ENCODE measurements around the gene SEPTIN12. TPM values are rescaled to one million over a fixed set of nuclear protein-coding genes. Genes with fewer than 3 reads are reported as not detected.

SEPTIN12 gene
- total RNA-seq, 4 donors from 2014 or later = not detected

DNA sequence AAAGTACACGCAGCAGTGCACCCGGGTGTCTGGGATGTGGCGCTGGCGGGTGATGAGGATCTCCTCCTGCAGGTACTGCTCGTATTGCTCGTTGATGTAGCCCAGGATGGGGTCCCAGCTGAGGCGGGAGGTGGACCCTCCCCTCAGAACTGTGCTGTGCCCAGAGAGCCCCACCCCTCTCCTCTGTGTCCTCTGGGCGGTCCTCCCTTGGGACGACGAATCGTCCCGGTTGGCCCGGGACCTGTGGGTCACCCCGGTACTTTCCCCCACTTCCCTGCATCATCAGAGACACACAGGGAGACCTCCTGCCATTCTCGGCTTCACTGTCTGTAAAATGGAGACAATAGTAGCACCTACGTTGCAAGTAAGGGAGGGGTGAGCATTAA, 4.2 kb downstream of the SEPTIN12 start:
- TF ChIP-seq, protein P1, sequence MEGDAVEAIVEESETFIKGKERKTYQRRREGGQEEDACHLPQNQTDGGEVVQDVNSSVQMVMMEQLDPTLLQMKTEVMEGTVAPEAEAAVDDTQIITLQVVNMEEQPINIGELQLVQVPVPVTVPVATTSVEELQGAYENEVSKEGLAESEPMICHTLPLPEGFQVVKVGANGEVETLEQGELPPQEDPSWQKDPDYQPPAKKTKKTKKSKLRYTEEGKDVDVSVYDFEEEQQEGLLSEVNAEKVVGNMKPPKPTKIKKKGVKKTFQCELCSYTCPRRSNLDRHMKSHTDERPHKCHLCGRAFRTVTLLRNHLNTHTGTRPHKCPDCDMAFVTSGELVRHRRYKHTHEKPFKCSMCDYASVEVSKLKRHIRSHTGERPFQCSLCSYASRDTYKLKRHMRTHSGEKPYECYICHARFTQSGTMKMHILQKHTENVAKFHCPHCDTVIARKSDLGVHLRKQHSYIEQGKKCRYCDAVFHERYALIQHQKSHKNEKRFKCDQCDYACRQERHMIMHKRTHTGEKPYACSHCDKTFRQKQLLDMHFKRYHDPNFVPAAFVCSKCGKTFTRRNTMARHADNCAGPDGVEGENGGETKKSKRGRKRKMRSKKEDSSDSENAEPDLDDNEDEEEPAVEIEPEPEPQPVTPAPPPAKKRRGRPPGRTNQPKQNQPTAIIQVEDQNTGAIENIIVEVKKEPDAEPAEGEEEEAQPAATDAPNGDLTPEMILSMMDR (IDR thresholded peaks at IDR 0.05) = no peak
- DNase-seq (ENCODE audit: low spot score) (no peak), ATAC-seq (ENCODE audit: low FRiP score) (no peak)

DNA sequence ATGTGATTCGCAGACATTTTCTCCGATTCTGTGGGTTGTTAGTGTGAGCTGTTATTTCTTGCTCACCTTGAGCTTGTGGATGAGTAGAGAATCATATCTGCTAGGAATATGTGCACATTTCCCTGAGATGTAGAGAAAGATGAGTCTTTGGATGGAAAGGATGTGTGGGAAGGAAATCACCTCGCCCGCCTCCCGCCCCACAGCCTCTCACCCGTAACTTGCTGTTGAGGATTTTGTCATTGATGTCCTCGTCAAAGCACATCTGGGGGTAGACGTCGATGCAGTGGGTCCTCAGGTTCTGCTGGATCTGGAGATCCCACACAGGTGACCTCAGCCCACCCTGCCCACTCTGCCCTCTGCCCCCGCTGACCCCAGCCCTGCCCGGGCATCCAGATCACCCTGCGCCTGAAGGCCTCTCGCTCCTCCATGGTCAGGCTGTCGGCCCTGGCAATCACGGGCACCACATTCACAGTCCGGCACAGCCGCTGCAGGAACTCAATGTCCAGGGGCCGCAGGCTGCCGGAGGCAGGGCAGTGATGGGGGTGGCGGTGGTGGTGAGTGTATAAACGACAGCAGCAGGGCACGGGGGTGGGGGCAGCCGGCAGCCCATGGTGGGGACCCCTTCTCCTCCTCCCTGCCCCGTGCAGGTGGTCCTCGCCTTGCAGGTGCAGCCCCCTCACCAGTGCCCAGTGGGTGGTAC, 4.7 kb downstream of the SEPTIN12 start:
- no peak for DNase-seq (ENCODE audit: low spot score)
- TF ChIP-seq, protein P1 (IDR thresholded peaks at IDR 0.05) = no peak
- ATAC-seq (ENCODE audit: low FRiP score) = no peak

DNA sequence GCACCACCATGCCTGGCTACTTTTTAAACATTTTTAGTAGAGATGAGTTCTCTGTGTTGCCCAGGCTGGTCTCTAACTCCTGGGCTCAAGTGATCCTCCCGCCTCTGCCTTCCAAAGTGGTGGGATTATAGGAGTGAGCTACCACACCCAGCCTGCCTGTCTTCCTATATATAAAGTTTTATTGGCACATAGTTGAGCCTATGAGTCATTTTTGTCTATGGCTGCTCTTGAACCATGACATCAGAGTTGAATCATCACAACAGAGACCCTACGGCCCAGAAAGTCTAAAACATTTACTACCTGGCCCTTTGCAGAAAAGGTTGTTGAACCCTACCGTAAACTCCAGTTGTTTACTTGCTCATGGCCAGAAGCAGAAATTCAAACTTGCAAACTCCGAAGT, 7.9 kb downstream of the SEPTIN12 start:
- TF ChIP-seq, protein P1 (IDR thresholded peaks at IDR 0.05) = no peak
- ATAC-seq (ENCODE audit: low FRiP score) = no peak
- DNase-seq (ENCODE audit: low spot score) = no peak

DNA sequence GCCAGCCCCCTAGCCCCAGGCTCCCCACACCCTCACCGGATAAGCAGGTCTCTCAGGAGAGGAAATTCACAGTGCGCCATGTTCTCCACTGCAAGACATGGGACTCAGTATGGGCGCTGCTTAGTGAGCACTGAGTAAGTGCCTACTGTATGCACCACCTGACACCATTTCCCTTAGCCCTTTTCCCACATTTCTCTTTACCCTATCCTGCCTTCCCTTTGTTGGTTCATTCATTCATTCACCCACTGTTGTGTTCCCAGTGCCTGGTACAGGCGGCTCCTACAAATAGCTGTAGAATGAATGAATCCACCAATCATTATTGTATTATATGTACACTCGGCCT, 10.1 kb downstream of the SEPTIN12 start:
- DNase-seq (ENCODE audit: low spot score) = no peak
- TF ChIP-seq, protein P1 (IDR thresholded peaks at IDR 0.05) = no peak
- no peak for ATAC-seq (ENCODE audit: low FRiP score)

- no peak for DNase-seq (ENCODE audit: low spot score)
- ATAC-seq (ENCODE audit: low FRiP score) = no peak
- TF ChIP-seq, protein P1 (IDR thresholded peaks at IDR 0.05) = no peak
Measured at GRCh38 chr16:4777339-4778049, 10.7 kb downstream of the SEPTIN12 start.

GRCh38 chr16:4776141-4776705, 11.9 kb downstream of the SEPTIN12 start:
- TF ChIP-seq, protein P1 (IDR thresholded peaks at IDR 0.05) = no peak
- DNase-seq (ENCODE audit: low spot score) (no peak), ATAC-seq (ENCODE audit: low FRiP score) (no peak)
